Measurements from ENCODE around the gene NELL2.

NELL2 gene

GRCh38 chr12:44677724-44678123 lies 198.4 kb downstream of the NELL2 start:
- DNase-seq: no peak

- no peak for DNase-seq
Measured at GRCh38 chr12:44674875-44675274, 201.2 kb downstream of the NELL2 start.

GRCh38 chr12:44673811-44674210 lies 202.3 kb downstream of the NELL2 start:
- no peak for DNase-seq

- no peak for DNase-seq
Measured at GRCh38 chr12:44672042-44672441, 204.1 kb downstream of the NELL2 start.

GRCh38 chr12:44668443-44668842 lies 207.7 kb downstream of the NELL2 start:
- DNase-seq: no peak

- DNase-seq: no peak
Measured at GRCh38 chr12:44667461-44667860, 208.7 kb downstream of the NELL2 start.

- DNase-seq: no peak
Measured at GRCh38 chr12:44663291-44663690, 212.8 kb downstream of the NELL2 start.

GRCh38 chr12:44655846-44656245 lies 220.3 kb downstream of the NELL2 start:
- no peak for DNase-seq

- DNase-seq: no peak
Measured at GRCh38 chr12:44654646-44655639, 221.2 kb downstream of the NELL2 start.

- no peak for DNase-seq
Measured at GRCh38 chr12:44653861-44654527, 222.1 kb downstream of the NELL2 start.

- DNase-seq: no peak
Measured at GRCh38 chr12:44649693-44650092, 226.4 kb downstream of the NELL2 start.

- no peak for DNase-seq
Measured at GRCh38 chr12:44647917-44648690, 228.0 kb downstream of the NELL2 start.

- DNase-seq: no peak
Measured at GRCh38 chr12:44640427-44641190, 235.5 kb downstream of the NELL2 start.

- DNase-seq: no peak
Measured at GRCh38 chr12:44637875-44638274, 238.2 kb downstream of the NELL2 start.

GRCh38 chr12:44628180-44628579 lies 247.9 kb downstream of the NELL2 start:
- DNase-seq: no peak

- no peak for DNase-seq
Measured at GRCh38 chr12:44627387-44628166, 248.5 kb downstream of the NELL2 start.

- no peak for DNase-seq
Measured at GRCh38 chr12:44626883-44627282, 249.2 kb downstream of the NELL2 start.

GRCh38 chr12:44618946-44619345 lies 257.2 kb downstream of the NELL2 start:
- no peak for DNase-seq

- no peak for DNase-seq
Measured at GRCh38 chr12:44616402-44616801, 259.7 kb downstream of the NELL2 start.

- no peak for DNase-seq
Measured at GRCh38 chr12:44611538-44611937, 264.6 kb downstream of the NELL2 start.

- DNase-seq: no peak
Measured at GRCh38 chr12:44603701-44604100, 272.4 kb downstream of the NELL2 start.

GRCh38 chr12:44592626-44593025 lies 283.5 kb downstream of the NELL2 start:
- no peak for DNase-seq
